GM19240 (cell line): Measurements from ENCODE around the gene SCGB1D4.

ENCODE experiments used
- DNase-seq: peaks from one replicate; pipeline ENCODE4 v3.0.0; 2011; ENCODE audit warnings: low spot score; ENCODE audit not compliant: insufficient read length

The SCGB1D4 gene

DNA sequence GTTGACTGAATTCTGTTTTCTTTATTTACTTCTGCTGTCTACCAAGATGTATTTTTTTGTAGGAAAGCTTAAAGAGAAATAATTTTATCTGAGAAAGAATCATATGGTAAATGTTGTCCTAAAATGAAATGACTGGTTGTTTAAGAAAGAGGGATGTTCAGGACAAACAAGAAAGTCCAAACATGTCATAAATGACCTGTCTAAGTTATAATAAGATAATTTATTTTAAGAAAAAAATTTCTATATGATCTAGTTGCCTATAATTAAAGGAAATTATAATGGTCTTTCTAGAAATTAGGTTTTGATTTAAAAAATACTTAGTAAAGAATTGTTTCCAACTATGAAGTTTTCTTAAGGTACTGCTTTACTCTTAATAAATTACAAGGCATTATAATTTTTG is 18.4 kb downstream of the SCGB1D4 start:
- no peak for DNase-seq

DNA sequence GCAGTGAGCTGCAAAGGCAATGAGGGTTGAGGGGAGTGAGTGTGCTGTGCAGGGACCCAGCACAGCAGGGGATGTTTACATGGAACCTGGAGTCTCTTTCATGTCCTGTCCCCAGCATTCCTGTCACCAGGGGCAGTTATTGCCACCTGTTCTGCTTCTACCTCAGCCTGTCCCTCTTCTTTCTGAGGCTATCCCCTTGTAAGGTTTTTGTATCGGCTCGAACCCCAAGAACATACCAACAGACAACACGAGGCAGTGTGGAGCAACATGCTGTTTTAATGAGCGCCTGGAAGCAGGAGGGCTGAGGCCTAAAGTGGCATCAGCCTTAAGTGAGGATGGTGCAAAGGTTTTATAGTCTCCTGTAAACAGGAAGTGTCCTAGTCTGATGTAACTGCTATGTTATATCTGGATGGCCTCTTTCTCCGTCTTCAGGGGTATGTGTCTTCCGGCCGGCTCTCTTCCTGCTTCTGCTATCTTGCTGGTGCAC is 25.0 kb downstream of the SCGB1D4 start:
- no peak for DNase-seq

- no peak for DNase-seq
Measured at GRCh38 chr11:62273284-62273683, 25.6 kb downstream of the SCGB1D4 start.

GRCh38 chr11:62269654-62270278 is 29.1 kb downstream of the SCGB1D4 start, which contains the start of gene SCGB2A2:
Gene SCGB2A2, plus strand, starts transcription at chr11:62270158. Its CDS starts 59 bp downstream, at chr11:62270217.
- no peak for DNase-seq

DNA sequence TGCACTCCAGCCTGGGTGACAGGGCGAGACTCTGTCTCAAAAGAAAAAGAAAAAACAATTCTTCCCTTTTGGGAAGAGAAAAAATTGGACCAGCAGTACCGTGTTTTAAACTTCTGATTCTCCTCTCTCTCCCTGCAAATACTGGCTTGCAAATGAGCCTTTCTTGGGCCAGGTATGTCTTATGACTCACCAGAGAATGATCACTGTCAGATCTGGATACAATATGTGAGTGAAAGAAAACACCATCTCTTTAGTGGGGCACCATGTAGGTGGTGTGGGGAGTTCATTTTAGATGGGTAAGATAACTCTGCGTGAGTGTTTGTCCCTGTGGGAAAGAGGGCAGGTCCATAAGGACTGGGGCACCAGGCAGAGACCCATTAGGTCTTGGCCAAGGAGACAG is 31.3 kb downstream of the SCGB1D4 start:
- no peak for DNase-seq

DNA sequence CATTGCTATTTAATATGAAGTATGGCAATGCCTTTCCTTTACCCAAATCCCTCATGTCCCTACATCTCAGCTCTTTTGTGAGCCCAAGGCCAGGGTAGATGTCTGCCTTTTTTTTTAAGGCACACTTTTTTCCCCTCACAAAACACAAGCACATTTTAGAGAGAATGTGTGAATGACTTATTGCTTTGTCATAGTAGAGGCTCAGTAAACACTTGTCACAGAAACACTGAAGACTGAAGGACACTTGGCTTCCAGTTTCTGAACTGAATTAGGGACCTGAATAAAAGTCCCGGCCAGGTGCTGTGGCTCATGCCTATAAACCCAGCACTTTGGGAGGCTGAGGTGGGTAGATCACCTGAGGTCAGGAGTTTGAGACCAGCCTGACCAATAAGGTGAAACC is 31.8 kb downstream of the SCGB1D4 start:
- no peak for DNase-seq

DNA sequence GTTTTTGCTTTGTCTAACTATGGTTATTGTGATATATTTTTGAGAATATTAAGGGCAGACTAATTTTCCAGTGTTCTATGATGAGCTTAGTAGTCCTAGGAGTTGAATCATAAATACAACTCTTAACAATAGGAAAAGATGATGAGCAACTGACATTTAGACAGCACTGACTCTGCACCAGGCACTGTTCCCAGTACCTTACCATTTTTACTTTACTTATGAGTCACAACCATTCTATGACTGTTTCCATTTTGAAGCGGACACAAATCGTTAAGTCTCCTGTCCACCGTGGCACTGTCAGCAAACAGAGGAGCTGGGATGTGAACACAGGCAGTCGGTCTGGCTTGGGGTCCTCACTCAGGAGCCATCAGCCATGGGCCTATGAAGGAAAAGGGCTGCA is 32.3 kb downstream of the SCGB1D4 start:
- DNase-seq: no peak

- no peak for DNase-seq
Measured at GRCh38 chr11:62264004-62264403, 34.9 kb downstream of the SCGB1D4 start.

GRCh38 chr11:62260261-62260953 is 38.5 kb downstream of the SCGB1D4 start:
- DNase-seq: no peak

- DNase-seq: no peak
Measured at GRCh38 chr11:62256281-62256680, 42.6 kb downstream of the SCGB1D4 start.

DNA sequence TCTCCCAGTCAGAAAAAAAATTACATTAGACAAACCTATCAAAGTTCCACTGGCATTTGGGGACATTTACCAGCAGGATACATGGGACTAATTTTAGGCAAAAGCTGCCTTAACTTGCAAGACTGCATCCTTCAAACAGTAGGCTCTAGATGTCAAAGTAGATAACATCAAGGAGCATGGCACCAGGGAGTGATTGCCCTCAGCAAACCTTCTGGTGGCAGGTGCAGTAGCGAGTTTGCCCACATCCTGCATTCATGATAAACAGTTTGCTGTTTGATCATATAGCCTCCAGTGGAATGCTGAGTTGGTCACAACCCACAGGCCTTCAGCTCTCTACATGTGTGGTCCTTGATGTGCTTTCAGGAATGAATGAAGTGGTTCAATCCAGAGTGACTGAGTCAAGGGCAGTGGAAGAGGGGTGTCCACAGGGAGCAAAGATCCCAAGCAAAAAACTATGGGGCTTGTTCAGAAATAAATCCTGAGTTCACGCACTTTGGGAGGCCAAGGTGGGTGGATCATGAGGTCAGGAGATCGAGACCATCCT is 44.8 kb downstream of the SCGB1D4 start:
- no peak for DNase-seq

DNA sequence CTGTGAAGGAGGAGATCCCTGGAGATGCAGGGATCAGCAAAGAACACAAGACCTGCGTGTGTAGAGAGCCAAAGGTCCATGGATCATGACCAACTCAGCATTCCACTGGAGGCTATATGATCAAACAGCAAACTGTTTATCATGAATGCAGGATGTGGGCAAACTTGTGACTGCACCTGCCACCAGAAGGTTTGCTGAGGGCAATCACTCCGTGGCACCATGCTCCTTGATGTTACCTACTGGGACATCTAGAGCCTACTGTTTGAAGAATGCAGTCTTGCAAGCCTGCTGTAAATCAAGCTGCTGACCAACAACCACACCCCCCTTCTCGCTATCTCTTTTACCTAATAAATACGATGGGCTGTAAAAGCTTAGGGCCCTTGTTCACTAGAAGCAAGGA is 47.2 kb downstream of the SCGB1D4 start:
- DNase-seq: no peak
